HG03066 (cell line): ENCODE measurements around the gene CITED1.
A peak's percentile ranks its signal among the peaks of the same experiment; 100 is the strongest.

Experiments
- ATAC-seq: cut with Tn5 transposase; IDR thresholded peaks from one replicate; pipeline ENCODE4 v1.9.1; 2021; ENCODE audit warnings: low read depth; ENCODE audit not compliant: unreplicated experiment

CITED1 gene

DNA sequence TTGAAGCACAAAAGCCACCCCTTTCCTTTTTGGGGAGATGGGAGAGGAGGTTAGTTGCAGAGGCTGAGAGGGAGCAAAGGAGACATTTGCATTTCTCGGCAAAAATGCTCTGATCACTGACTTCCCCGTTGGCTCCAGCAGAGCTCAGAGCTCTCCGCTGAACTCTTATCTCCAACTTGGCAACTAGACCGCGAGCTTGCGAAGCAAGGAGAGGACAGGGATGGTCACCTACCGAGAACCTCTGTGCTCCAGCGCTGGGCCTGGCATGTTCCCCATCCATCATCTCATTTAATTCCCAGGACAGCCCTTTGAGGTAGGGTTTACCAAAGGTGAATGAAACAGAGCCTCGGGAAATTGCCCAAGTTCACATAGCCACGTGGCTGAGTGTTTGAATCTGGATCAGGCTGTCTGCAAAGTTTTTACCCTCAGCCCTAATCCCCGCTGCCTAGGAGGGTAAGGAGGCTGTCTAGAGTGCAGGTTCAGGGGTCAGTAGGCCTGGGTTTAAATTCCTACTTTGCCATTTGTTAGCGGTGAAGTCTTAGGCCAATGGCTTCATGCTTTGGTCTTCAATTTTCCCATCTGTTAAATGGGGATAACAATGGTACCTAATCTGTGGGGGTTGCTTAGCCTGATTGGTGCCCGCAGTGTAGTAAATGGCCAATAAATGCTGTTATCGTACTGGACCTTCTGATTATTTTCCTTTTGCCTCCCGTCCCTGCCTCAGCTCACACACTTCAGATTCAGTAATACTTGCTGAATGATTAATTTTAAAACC is 3.8 kb upstream of the CITED1 start:
- no peak for ATAC-seq

GRCh38 chrX:72308566-72309296 is 3.0 kb upstream of the CITED1 start:
- no peak for ATAC-seq

DNA sequence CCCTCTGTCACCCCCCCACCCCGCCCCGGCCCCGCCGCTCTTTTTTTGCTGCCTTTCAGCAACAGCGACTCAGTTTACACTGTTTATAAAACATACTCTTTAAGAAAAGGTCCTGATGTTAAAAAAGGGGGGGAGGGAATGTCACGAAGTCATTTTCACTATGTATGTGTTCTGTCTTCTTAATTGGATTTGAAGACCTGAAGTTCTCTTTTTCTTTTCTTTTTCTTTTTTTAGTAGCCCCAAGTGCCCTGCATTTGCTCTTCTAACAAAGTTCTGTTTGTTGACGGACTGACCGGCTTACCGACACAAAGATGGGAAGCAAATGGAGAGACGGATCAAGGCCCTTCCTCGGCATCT is 2.5 kb upstream of the CITED1 start:
- ATAC-seq: no peak

GRCh38 chrX:72307646-72308051 is 1.9 kb upstream of the CITED1 start:
- ATAC-seq: no peak

GRCh38 chrX:72306851-72307645 is 1.3 kb upstream of the CITED1 start:
- peak; percentile 83 for ATAC-seq

- no peak for ATAC-seq
These were observed 529 bp upstream of the CITED1 start for GRCh38 chrX:72306085-72306801.

DNA sequence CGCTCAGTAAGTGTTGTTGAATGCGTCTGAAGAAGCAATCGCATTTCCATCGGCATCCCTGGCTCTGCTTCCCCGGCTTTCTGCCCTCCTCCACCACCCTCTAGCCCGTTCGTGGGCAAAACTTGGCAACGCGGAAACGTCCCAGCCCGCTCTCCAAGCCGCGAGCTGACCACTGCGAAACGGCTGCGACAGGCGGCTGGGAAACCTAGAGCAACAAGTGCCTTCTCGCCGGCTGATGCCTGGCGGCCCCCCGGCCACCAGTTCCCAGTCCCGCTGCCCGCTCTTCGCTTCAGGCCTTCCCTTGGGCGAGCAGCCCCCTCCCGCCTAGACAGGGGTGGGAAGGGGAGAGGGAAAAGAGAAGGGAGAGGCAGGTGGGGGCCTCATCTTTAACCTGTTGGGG is 837 bp downstream of the CITED1 start:
- ATAC-seq: no peak

- ATAC-seq: no peak
These were observed 3.9 kb downstream of the CITED1 start for GRCh38 chrX:72301781-72302180.

DNA sequence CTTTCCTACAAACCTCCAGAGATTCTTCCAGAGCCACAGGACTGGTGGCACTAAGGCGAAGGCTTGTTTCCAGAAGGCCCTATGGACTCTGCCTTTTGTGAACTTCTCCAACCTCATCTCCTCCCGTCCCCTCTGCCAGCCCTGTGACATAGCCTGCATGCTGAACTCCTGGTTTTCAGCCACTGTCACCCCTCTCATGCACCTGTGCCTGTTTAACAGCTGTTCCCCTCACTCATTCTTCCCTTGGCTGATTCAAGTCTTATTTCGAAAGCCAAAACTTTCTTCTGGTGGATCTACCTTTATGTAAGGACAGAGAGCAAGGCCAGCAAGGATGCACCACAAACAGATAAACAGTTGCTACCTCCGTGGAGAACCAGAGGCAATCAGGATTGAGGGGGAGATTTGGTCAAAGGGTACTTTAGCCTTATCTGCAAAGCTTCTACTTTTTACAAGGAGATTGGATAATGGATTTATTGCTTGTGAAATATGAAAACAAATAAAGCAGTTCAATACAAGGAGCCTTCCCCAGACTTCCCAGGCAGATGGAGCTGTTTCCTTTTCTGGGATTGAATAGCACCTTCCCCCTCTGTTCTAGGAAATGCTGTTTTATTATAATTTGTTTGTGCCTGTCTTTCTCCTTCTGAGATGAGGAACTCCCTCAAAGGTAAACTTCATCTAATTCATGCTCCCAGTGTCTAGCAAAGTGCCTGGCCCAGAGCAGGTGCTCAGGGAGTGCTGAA is 5.7 kb downstream of the CITED1 start:
- ATAC-seq: no peak

DNA sequence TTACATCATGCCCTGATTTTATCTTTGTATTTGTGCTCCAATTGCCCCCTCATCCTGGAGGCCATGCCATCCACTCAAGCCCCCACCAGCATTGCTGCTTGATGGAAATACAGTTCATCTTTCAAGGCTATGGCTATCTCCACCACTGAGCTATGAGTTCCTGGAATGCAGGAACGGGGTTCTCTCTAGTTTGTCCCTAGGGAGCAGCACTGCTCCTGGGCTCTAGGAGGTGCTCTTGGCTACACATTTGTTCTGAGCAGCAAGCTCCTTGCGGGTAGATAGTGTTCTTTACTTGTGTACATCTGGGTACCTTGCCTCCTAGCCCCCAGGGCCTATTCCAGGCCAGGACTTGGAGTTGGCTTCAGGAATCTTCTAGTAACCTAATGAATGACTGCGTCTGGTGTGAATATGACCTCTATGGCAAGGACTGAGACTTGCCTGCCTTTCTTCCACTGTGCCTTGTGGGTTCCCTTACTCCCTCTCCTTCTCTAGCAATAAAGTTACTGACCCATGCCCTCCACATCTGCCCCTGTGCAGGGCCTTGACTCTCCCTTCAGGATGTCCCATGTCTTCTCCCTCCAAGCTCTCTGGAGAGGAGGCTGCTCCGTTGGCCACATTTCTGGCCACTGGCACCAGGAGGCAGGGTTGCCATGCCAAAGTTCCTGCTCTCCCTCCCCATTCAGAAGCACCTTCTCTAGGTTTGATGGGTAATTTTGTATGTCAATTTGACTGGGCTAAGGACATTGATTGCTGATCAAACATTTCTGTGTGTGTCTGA is 7.6 kb downstream of the CITED1 start:
- ATAC-seq: no peak

DNA sequence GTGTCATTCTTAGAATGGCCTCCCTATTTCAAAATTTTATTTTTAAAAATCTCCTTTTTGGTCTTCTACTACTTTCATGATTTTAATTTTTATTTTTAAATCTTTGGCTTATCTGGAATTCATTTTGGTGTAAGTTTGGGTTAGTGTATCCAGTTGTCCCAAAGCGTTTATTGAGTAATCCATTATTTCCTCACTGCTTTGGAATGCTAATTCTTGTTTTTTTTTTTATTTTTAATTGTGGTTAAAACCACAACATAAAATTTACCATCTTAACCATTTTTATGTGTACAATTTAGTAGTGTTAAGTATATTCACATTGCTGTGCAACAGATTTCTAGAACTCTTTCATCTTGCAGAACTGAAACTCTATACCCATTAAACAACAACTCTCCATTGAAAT is 8.7 kb downstream of the CITED1 start:
- ATAC-seq: no peak

- no peak for ATAC-seq
These were observed 10.0 kb downstream of the CITED1 start for GRCh38 chrX:72295745-72296144.

GRCh38 chrX:72294497-72294896 is 11.2 kb downstream of the CITED1 start:
- ATAC-seq: no peak

DNA sequence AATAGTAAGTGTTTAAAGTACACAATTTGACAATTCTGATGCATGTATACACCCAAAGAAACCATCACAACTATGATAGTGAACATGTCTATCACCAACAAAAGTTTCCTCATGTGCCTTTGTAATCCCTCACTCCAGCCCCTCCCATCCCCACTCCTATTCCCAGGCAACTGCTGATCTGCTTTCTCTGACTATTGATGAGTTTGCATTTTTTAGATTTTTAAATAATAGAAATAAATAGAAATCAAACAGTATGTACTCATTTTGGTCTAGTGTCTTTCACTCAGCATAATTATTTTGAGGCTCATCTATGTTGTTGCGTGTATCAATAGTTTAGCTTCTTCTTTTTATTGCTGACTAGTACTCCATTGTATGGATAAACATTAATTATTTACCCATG is 23.4 kb downstream of the CITED1 start:
- no peak for ATAC-seq

GRCh38 chrX:72280321-72280845 is 25.3 kb downstream of the CITED1 start:
- ATAC-seq: no peak

DNA sequence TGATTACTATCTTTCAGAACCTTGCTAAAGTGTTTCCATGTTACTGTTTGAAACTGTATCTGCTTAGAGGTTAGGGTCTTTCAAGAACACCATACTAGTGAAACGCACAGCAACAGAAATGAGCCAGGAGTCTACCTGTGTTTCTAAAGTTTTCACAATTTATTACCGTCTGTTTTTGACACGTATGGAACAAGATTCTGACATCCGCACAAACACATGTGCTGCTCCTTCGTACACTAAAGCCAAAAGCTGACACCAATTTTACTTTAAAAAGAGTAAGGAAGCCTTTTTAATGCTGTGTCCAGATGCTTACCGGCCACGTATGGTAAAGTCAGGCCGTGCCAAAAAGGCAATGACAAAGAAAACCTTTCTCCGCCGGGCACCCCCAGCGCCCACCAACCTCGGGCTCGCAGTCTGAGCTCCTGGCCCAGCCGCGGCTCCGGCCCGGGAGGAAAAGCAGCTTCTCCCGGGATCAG is 29.2 kb downstream of the CITED1 start:
- ATAC-seq: peak; percentile 4

DNA sequence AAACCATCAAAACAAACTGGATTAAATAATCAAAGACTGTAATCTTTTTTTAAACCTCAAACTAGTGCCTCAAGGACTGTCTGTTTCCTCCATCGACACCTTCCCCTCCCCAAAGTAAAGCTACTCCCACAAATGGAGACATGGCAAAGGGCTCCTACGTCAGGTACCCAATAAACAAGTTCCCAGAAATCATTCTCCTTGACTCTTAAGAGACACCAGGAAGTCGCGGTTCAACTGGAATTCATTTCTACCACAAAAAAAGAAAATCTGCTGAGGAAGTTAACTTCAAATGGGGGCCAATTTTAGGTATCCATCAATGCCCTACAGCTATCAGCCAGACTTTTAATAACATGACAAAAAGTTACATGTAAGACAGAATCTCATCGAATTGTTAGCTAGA is 31.2 kb downstream of the CITED1 start:
- ATAC-seq: no peak

DNA sequence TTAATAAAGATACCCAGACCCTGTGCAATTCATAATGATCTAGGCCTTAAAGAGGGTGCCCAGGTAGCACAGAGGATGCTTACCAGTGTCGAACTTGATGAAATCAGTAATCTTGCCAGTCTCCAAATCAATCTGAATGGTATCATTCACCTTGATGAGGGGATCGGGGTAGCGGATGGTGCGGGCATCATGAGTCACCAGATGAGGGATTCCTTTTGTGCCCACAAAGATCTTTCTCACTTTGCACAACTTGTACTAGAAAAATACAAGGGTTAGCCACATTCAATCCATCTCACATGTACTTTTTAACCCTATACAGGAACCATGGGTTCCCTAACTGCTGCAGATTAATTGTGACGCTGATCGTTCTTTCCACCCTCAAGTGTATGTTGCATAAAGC is 32.0 kb downstream of the CITED1 start:
- ATAC-seq: no peak

DNA sequence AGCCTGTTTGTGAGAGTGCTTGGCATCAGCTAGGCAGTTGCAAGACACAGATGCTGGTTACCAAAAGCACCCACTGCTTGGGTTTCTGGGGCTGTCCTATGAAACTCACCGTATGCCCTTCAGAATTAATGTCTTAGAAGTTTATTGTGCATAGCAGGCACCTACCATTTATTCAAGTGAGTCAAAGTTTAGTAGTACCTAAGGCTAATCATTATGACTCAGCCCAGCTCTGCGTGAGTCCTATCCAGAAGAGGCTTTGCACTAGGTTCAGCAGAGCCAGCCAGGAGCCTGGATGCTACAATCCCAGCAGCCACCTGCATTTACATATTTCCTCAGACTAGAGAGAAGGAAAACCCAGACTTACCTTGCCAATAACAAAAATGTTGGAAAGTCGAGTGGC is 32.8 kb downstream of the CITED1 start:
- ATAC-seq: no peak
